GM23248 (cell line): Measurements from ENCODE around the gene SEC22A. TPM values are rescaled to one million over a fixed set of nuclear protein-coding genes. Genes with fewer than 3 reads are reported as not detected.

Experiments used
- DNase-seq: peaks from one replicate; pipeline ENCODE4 v3.0.0-alpha.2; 2015
- H2AFZ ChIP-seq: fragments of 200-600 bp; sonication (generic); 2 replicates; pipeline ENCODE4 v1.6.1; 2016; ENCODE audit warnings: antibody characterized with exemption
- H3F3A ChIP-seq: fragments of 200-600 bp; sonication (generic); 2 replicates; pipeline ENCODE4 v1.6.1; 2016; ENCODE audit warnings: mild to moderate bottlenecking, antibody characterized with exemption, mixed run types; ENCODE audit not compliant: insufficient read depth
- H3K27ac ChIP-seq: fragments of 200-600 bp; sonication (generic); 2 replicates; pipeline ENCODE4 v1.5.1; 2016; ENCODE audit warnings: mild to moderate bottlenecking
- H3K27me3 ChIP-seq: fragments of 200-600 bp; sonication (generic); replicated peaks from 2 replicates; pipeline ENCODE4 v1.6.1; 2016; ENCODE audit warnings: mild to moderate bottlenecking; ENCODE audit not compliant: insufficient read depth
- H3K36me3 ChIP-seq: fragments of 200-600 bp; sonication (generic); 2 replicates; pipeline ENCODE4 v1.6.1; 2016; ENCODE audit warnings: low read depth, mild to moderate bottlenecking
- H3K4me1 ChIP-seq: fragments of 200-600 bp; sonication (generic); 2 replicates; pipeline ENCODE4 v1.6.1; 2016; ENCODE audit warnings: mild to moderate bottlenecking; ENCODE audit not compliant: insufficient read depth
- H3K4me2 ChIP-seq: fragments of 200-600 bp; sonication (generic); one replicate; pipeline ENCODE4 v1.6.1; 2016; ENCODE audit warnings: mild to moderate bottlenecking; ENCODE audit not compliant: unreplicated experiment
- H3K4me3 ChIP-seq: fragments of 200-600 bp; sonication (generic); 2 replicates; pipeline ENCODE4 v1.5.1; 2016; ENCODE audit warnings: mild to moderate bottlenecking
- H3K79me2 ChIP-seq: fragments of 200-600 bp; sonication (generic); 2 replicates; pipeline ENCODE4 v1.6.1; 2016; ENCODE audit warnings: mild to moderate bottlenecking; ENCODE audit not compliant: insufficient read depth
- H3K9ac ChIP-seq: fragments of 200-600 bp; sonication (generic); 2 replicates; pipeline ENCODE4 v1.6.1; 2016; ENCODE audit warnings: mild to moderate bottlenecking
- H3K9me2 ChIP-seq: fragments of 200-600 bp; sonication (generic); 2 replicates; pipeline ENCODE4 v1.6.1; 2016; ENCODE audit warnings: mixed run types, mild to moderate bottlenecking, moderate library complexity; ENCODE audit not compliant: insufficient read depth
- H3K9me3 ChIP-seq: fragments of 200-600 bp; sonication (generic); one replicate; pipeline ENCODE4 v1.6.1; 2017; ENCODE audit warnings: low read depth
- H4K20me1 ChIP-seq: fragments of 200-600 bp; sonication (generic); 2 replicates; pipeline ENCODE4 v1.6.0; 2016; ENCODE audit not compliant: insufficient read depth
- EZH2 ChIP-seq: fragments of 200-600 bp; sonication (generic); IDR thresholded peaks from 2 replicates; pipeline ENCODE4 v1.6.1; 2018; ENCODE audit warnings: antibody characterized with exemption, mild to moderate bottlenecking; ENCODE audit not compliant: insufficient read depth, poor library complexity, severe bottlenecking
- EZH2phosphoT487 ChIP-seq: fragments of 200-600 bp; sonication (generic); IDR thresholded peaks from 2 replicates; pipeline ENCODE4 v1.6.1; 2018; ENCODE audit warnings: antibody characterized with exemption, moderate library complexity, mild to moderate bottlenecking, low read depth; ENCODE audit not compliant: insufficient read depth
- WGBS, 2 experiments: methylation state at CpG; one replicate each; pipeline ENCODE4 v1.1.6; 2015 to 2017; ENCODE audit warnings: low lambda C conversion rate in 2 of 2, low coverage in 1 of 2; ENCODE audit errors: missing lambda C conversion rate in 2 of 2; 5-methylcytosine and 5-hydroxymethylcytosine counted together
- in situ Hi-C: fragments of 300-500 bp; cut with MboI; formaldehyde crosslinking; loops from 2 replicates; pipeline ENCODE4 v1.15.0; 2020
- polyA plus RNA-seq: library from polyadenylated mRNA; unstranded; fragments of >200 nt; fragmentation: Nextera tagmentation; extraction: Ambion mirVana; gene quantifications from 2 replicates; pipeline ENCODE4 v1.2.1, GENCODE V29; 2016
- total RNA-seq: library from RNA; depleted of rRNA; stranded (reverse); fragments of >200 nt; shearing (Covaris generic); gene quantifications from 2 replicates; pipeline ENCODE4 v1.2.3, GENCODE V29; 2014

SEC22A gene
- total and polyA plus RNA-seq, 2 experiments from 2014 or later, result 35.1 to 44.5 TPM

DNA sequence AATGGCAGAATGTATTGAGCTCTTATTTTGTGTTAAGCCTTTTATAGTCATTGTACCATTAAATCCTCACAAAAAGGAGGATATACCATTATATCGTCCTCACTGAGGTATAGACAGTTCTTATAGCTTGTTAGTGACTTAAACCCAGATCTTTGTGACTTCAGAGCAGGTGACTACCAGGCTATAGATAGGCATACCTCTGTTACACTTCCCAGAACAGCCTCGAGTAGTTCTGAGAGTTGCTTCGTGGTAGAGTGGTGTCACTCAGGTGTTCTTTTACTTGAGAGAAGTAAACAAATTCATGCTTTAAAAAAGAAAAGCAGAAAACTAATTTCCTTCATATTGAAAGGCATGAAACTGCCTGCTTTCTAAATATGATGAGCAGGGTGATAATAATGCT is 59.9 kb downstream of the SEC22A start:
- Histone ChIP-seq H3K36me3 (no peaks in the 10 kb centered on the region), H3K9ac (no peak overlapping the region), H2AFZ (no peak overlapping the region), H3K27ac (no peak overlapping the region), H3F3A (0 out of 2 replicates have a peak, but pooled peaks cover 6% of the 10 kb centered on the region), H3K9me2 (no peaks in the 10 kb centered on the region), H3K27me3 (no peaks in the 10 kb centered on the region), H3K4me3 (no peak overlapping the region), H4K20me1 (no peaks in the 10 kb centered on the region; the same call in 1 of the 2 replicates), H3K9me3 (no peaks in the 10 kb centered on the region), H3K4me1 (no peaks in the 10 kb centered on the region; the same call in 1 of the 2 replicates), H3K4me2 (no peak overlapping the region), H3K79me2 (no peaks in the 10 kb centered on the region)
- DNase-seq, result no peak
- WGBS, 2 experiments, result 97 to 100% methylated on average over 3 of the region's 3 CpGs
- TF ChIP-seq EZH2 (no peak), EZH2phosphoT487 (no peak)
- in situ Hi-C loops, result no loop called here

DNA sequence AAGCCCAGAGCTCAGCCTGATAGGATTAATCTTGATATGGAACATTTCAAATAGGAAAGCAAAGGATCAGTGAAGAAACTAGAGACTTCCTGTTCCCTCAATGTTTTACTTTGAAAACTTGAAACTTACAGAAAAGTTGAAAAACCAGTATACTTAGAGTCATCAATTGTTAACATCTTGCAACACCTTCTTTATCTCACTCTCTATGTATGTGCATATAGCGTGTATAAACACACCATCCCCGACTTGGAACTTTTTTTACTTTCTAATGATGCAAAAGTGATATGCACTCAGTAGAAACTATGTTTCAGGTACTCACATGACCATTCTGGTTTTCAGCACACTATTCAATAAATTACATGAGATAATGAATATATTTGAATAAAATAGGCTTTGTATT is 60.5 kb downstream of the SEC22A start:
- H3F3A ChIP-seq, result 0 out of 2 replicates have a peak, but pooled peaks cover 6% of the 10 kb centered on the region
- H3K9me3 ChIP-seq, result no peaks in the 10 kb centered on the region
- WGBS, 2 experiments, result 95 to 100% methylated on average over 2 of the region's 2 CpGs
- H3K4me2 ChIP-seq, result no peak overlapping the region
- no peak overlapping the region for H3K9ac ChIP-seq
- H3K27ac ChIP-seq, result no peak overlapping the region
- H3K4me1 ChIP-seq, result no peaks in the 10 kb centered on the region; the same call in 1 of the 2 replicates
- no peaks in the 10 kb centered on the region for H3K27me3 ChIP-seq
- in situ Hi-C loops, result no loop called here
- H2AFZ ChIP-seq, result no peak overlapping the region
- H4K20me1 ChIP-seq, result no peaks in the 10 kb centered on the region; the same call in 1 of the 2 replicates
- no peaks in the 10 kb centered on the region for H3K9me2 ChIP-seq
- no peak overlapping the region for H3K4me3 ChIP-seq
- no peaks in the 10 kb centered on the region for H3K79me2 ChIP-seq
- no peak for TF ChIP-seq EZH2
- TF ChIP-seq EZH2phosphoT487, result no peak
- no peaks in the 10 kb centered on the region for H3K36me3 ChIP-seq
- DNase-seq, result no peak

DNA sequence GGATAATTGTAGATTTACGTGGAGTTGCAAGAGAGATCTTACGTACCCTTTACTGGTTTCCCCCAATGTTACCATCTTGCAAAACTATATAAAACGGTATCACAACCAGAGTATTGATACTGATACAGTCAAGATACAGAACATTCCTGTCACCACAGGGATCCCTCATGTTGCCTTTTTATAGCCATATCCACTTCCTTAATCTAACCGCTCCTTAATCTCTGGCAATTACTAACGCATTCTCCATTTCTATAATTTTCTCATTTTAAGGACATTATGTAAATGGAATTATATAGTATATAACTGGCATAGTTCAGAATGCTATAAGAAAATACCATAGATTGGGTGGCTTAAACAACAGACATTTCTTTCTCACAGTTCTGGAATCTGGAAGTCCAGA is 61.1 kb downstream of the SEC22A start:
- 0 out of 2 replicates have a peak, but pooled peaks cover 6% of the 10 kb centered on the region for H3F3A ChIP-seq
- H3K9me3 ChIP-seq, result no peaks in the 10 kb centered on the region
- H3K9ac ChIP-seq, result no peak overlapping the region
- in situ Hi-C loops, result no loop called here
- no peak for DNase-seq
- H3K4me2 ChIP-seq, result no peak overlapping the region
- no peaks in the 10 kb centered on the region for H3K36me3 ChIP-seq
- no peaks in the 10 kb centered on the region for H3K27me3 ChIP-seq
- H3K4me1 ChIP-seq, result no peaks in the 10 kb centered on the region; the same call in 1 of the 2 replicates
- no peaks in the 10 kb centered on the region; the same call in 1 of the 2 replicates for H4K20me1 ChIP-seq
- H3K27ac ChIP-seq, result no peak overlapping the region
- no peaks in the 10 kb centered on the region for H3K9me2 ChIP-seq
- H3K4me3 ChIP-seq, result no peak overlapping the region
- no peaks in the 10 kb centered on the region for H3K79me2 ChIP-seq
- TF ChIP-seq EZH2 (no peak), EZH2phosphoT487 (no peak)
- H2AFZ ChIP-seq, result no peak overlapping the region
- WGBS, 2 experiments, result 85 to 89% methylated on average over 5 of the region's 5 CpGs

- WGBS, 2 experiments, result 69 to 73% methylated on average over 2 of the region's 2 CpGs
- Histone ChIP-seq H3K27me3 (no peaks in the 10 kb centered on the region), H3K9me3 (no peaks in the 10 kb centered on the region), H4K20me1 (no peaks in the 10 kb centered on the region; the same call in 1 of the 2 replicates), H3K9ac (no peak overlapping the region), H3F3A (no peaks in the 10 kb centered on the region), H3K9me2 (no peaks in the 10 kb centered on the region), H3K79me2 (no peaks in the 10 kb centered on the region), H3K27ac (no peak overlapping the region), H3K4me3 (no peak overlapping the region), H3K36me3 (no peaks in the 10 kb centered on the region), H3K4me1 (no peaks in the 10 kb centered on the region), H3K4me2 (no peak overlapping the region), H2AFZ (no peak overlapping the region)
- DNase-seq, result no peak
- in situ Hi-C loops, result no loop called here
- TF ChIP-seq EZH2phosphoT487 (no peak), EZH2 (no peak)
Measured at GRCh38 chr3:123263941-123264340, 62.2 kb downstream of the SEC22A start.

- H3K4me2 ChIP-seq, result no peak overlapping the region
- H2AFZ ChIP-seq, result no peak overlapping the region
- H4K20me1 ChIP-seq, result no peaks in the 10 kb centered on the region; the same call in 1 of the 2 replicates
- H3K79me2 ChIP-seq, result no peaks in the 10 kb centered on the region
- no peak for DNase-seq
- no peaks in the 10 kb centered on the region for H3K27me3 ChIP-seq
- H3K9me2 ChIP-seq, result no peaks in the 10 kb centered on the region
- H3K36me3 ChIP-seq, result no peaks in the 10 kb centered on the region
- peaks cover 13% of the 10 kb centered on the region for H3K4me1 ChIP-seq
- TF ChIP-seq EZH2, result no peak
- TF ChIP-seq EZH2phosphoT487, result no peak
- no peaks in the 10 kb centered on the region for H3K9me3 ChIP-seq
- no peak overlapping the region for H3K9ac ChIP-seq
- H3F3A ChIP-seq, result peaks cover 13% of the 10 kb centered on the region
- no peak overlapping the region for H3K4me3 ChIP-seq
- H3K27ac ChIP-seq, result no peak overlapping the region
- in situ Hi-C loops, result no loop called here
- WGBS, 2 experiments, result 42 to 52% methylated on average over 2 of the region's 2 CpGs
Measured at GRCh38 chr3:123267821-123268220, 66.1 kb downstream of the SEC22A start.
